Activated gamma-delta T cell treated with anti-CD3 and anti-CD28 coated beads, Interleukin-2, amount 50 U/mL, for 16 hours (primary cell): ENCODE measurements around the gene SHANK1.
"Not testable (repeated sequence)": the region's sequence is repeated elsewhere in the genome, so short reads cannot be mapped to it uniquely, and the experiment has no call there.

Experiments used
- DNase-seq: peaks from one replicate; pipeline ENCODE4 v3.0.0-alpha.2; 2020; ENCODE audit warnings: low read depth

Gene SHANK1

DNA sequence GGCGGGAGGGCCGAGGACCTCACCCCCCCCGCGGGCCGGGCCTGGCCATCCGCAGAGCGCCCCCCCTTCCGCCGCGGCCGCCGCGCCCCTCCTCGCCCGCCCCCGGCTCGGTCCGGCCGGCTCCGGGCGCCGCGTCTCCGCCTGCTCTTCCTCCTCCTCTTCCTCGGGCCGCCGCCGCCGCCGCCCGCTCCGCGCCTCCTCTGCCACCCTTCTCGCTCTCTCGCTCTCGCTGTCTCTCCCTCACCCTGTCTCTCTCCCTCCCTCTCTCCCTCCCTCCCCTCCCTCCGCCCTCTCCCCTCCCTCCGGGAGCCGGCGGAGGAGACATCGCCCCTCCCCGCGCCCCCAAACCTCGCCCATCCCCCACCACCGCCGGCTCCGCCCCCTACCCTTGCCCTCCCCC is at the start of gene SHANK1:
Gene SHANK1, minus strand, starts transcription at position 237 of the 400 bp plus-strand sequence. CDS start 2,883 bp downstream, outside the sequence.
- DNase-seq = no peak

DNA sequence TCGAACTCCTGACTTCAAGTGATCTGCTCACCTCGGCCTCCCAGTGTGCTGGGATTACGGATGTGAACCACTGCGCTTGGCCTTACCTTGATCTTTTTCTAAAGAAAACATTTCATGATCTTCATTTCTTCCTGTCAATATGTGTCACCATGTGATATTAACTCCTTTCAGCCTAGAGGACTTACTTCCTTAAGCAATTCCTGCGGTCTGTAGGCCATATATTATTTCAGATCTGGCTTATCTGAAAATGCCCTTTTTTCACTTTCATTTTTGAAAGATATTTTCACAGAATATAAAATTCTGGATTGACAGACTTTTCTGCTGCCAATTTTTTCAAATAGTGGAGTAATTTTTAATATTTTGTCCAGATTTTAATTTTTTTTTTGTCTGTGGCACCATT is 48.7 kb upstream of the SHANK1 start:
- no peak for DNase-seq

DNA sequence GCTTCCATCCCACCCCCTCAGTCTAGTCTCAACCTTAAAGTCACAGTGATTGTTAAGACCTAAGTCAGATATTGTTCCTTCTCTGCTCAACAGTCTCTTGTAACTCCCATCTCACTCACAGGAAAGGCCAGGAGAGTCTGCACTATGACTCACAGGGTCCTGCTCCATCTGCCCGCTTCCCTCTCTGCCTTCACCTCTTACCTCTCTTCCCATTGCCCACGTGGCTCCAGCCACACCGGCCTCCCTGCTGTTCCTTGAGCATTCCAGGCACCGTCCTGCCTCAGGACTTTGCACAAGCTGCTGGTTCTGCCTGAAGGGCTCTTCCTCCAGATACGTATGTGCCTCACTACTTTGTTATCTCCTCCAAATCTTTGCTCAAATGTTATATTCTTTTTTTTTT is 47.7 kb upstream of the SHANK1 start:
- not testable (repeated sequence) for DNase-seq

DNA sequence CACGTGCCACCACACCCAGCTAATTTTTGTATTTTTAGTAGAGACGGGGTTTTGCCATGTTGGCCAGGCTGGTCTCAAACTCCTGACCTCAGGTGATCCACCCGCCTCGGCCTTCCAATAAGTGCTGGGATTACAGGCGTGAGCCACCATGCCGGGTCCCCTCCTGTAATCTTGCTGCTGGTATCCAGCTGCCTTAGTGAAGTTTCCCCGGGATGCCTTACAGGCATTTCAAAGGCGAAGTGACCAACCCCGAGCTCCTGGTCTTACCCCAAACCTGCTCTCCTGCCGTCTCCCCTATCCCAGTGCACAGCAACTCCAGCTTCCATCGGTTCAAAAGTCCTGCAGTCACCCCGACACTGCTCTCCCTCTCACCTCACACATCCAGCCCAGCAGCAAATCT is 47.1 kb upstream of the SHANK1 start:
- DNase-seq = not testable (repeated sequence)

DNA sequence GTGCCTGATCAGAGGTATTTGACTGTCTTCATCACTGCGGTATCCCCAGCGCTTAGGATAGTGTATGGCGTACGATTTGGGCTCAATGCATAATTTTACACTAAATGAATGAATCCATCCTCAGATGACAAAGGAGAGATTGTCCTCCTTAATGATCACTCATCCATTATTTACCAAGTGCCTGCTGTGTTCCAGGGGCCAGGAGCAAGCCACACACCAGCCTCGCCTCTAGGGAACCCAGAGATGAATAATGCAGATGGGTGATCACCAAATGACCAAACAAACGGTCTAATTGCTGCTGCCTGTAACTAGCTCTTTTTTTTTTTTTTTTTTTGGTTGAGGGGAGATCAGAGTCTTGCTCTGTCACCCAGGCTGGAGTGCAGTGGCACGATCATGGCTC is 44.8 kb upstream of the SHANK1 start:
- DNase-seq = no peak

DNA sequence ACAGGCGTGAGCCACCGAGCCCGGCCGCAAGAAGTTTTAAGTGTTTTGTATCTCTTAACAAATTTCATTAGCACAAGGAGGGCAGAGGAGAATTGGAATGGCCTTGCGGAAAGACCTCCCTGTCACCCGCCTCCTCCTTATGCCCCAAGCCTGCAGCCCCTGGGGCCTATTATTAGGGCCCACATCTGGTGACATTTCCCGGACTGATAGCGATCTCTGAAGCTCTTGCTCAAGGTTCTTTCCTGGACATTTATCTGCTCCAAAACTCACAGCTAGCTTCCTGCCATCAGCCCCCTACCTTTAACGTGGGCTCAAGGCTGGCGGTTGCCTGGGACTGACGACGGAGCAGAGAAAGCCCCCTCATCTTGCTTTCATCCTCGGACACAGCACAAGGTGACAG is 43.9 kb upstream of the SHANK1 start:
- not testable (repeated sequence) for DNase-seq

DNA sequence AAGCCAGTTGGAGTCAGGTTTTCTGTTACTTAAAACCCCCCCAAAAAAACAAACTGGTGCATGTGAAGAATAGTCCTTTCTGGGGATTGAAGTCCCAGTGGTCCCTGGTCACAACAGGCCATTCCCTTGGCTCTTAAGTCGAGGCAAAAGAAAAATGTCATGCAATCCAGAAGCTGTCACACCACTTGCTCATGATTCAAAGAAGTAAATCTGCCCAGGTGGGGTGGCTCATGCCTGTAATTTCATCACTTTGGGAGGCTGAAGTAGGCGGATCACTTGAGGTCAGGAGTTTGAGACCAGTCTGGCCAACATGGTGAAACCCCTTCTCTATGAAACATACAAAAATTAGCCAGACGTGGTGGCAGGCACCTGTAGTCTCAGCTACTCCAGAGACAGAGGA is 41.9 kb upstream of the SHANK1 start:
- not testable (repeated sequence) for DNase-seq

DNA sequence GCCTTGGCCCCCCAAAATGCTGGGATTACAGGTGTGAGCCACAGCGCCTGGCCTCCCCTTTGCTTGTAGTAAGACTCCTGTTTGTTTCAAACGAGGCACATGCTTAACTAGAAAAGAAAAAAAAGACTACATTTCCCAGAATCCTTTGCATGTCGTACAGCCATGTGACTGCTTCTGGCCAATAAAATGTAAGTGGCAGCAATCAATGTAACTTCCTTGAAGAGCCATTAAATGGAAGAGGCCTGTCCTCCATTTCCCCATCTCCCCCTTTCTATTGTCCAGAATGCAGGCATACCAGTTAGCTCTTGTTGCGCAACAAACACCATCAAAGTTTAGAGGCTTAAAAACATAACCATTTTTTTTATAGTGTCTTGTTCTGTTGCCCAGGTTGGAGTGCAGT is 40.3 kb upstream of the SHANK1 start:
- no peak for DNase-seq

DNA sequence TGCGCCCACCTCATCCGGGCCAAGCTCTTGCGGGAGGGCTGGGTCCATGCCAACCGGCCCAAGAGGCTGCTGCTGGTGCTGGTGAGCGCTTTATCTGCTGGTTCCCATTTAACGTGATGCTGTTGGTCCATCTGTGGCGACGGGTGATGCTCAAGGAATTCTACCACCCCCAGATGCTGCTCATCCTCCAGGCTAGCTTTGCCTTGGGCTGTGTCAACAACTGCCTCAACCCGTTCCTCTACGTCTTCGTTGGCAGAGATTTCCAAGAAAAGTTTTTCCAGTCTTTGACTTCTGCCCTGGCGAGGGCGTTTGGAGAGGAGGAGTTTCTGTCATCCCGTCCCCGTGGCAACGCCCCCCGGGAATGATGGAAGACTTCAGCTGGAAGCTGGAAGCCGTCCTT is 39.5 kb upstream of the SHANK1 start:
- not testable (repeated sequence) for DNase-seq

DNA sequence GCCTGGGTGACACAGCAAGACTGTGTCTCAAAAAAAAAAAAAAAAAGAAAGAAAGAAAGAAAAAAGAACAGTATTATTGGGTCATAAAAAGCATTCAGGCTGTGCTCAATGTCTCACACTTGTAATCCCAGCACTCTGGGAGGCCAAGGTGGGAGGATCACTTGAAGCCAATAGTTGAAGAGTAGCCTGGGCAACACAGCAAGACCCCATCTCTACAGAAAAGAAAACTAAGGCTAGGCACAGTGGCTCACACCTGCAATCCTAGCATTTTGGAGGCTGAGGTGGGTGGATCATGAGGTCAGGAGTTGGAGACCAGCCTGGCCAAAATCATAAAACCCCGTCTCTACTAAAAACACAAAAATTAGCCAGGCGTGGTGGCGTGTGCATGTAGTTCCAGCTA is 38.0 kb upstream of the SHANK1 start:
- DNase-seq = not testable (repeated sequence)

DNA sequence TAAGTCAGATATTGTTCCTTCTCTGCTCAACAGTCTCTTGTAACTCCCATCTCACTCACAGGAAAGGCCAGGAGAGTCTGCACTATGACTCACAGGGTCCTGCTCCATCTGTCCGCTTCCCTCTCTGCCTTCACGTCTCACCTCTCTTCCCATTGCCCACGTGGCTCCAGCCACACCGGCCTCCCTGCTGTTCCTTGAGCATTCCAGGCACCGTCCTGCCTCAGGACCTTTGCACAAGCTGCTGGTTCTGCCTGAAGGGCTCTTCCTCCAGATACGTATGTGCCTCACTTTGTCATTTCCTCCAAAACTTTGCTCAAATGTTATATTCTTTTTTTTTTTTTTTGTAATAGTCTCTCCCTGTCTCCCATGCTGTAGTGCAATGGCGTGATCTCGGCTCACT is 36.6 kb upstream of the SHANK1 start:
- not testable (repeated sequence) for DNase-seq

DNA sequence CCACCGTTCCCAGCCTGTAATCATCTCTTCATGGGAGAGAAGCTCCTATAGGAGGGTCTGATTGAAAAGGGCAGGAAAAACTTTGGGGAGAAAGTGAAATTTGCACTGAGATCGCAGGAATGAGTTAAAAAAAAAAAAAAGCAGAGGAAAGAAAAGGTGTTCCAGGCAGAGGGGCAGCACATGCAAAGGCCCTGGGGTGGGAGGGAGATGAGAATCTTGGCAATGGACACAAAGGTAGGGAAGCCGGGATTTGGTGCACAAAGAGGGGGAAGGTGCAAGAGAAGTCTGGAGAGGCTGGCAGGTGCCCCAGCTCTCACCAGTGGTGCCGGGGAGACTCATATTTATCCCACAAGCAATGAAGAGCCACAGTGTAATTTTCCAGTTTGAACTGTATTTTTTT is 34.3 kb upstream of the SHANK1 start:
- DNase-seq = no peak

DNA sequence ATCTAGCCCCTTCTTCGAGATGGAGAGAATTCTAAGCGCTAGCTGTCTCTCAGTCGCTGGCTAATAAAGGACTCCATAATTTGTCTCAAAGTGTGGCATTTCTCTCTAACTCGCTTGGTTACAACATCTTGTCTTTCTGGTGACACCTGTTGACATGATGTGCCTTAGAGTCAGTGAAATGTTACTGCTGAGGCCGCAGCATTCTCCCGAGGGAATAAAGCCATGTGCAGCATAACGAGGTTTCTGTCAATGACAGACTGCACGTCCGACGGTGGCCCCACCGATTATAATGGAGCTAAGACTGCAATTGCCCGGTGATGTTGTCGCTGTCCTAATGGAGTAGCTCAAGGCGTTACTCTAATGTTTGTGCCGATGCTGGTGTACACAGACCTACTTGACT is 30.4 kb upstream of the SHANK1 start:
- no peak for DNase-seq

DNA sequence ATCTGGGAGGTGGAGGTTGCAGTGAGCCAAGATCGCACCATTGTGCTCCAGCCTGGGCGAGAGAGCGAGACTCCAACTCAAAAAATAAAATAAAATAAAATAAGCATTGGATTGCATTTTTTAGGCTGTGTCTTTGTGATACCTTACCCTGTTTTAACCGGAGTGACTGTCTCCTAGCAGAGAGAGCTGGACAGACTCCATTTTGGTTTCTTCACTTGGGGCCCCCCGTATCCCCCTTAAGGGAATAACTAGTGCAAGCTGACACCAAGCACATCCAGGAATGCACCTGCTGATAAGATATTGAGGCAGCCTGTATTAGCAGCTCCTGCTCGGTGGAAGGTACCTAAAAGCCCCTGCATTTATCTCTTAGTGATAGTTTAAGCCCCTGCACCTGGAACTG is 29.9 kb upstream of the SHANK1 start:
- no peak for DNase-seq

DNA sequence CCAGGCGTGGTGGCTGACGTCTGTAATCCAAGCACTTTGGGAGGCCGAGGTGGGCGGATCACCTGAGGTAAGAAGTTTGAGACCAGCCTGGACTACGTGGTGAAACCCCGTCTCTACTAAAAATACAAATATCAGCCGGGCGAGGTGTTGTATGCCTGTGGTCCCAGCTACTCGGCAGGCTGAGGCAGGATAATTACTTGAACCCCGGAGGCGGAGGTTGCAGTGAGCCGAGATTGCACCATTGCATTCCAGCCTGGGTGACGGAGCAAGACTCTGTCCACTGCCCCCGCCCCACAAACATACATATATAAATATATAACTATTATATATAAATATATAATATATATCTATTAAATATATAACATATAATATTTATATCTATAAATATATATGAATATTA is 27.5 kb upstream of the SHANK1 start:
- DNase-seq = not testable (repeated sequence)

DNA sequence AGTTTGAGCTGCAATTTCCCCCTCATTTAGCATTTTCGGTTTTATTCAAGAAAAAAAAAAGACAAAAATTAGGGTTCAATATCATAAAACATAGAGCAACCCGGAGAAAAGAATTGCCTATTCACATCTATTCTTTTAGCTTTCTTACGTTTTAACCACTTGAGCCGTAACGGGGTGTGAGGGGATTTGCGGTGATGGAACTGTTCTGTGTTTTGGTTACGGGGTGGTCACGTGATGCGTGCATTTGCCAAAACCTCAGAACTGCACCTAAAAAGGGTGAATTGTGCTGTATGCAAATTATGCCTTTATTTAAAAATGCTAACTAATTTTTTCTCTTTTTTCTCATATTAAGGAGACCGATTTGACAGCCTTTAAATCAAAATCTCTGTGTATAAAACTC is 25.6 kb upstream of the SHANK1 start:
- no peak for DNase-seq

DNA sequence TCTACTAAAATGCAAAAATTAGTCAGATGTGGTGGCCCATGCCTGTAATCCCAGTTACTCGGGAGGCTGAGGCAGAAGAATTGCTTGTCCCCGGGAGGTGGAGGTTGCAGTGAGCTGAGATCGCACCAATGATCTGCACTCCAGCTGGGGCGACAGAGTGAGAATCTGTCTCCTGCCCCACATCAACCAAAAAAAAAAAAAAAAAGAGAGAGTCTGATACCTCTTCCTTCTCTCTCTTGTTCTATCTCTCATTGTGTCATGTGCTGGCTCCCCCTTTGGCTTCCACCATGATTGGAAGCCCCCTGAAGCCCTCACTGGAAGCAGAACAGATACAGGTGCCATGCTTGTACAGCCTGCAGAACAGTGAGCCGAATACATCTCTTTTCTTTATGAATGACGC is 23.9 kb upstream of the SHANK1 start:
- no peak for DNase-seq

DNA sequence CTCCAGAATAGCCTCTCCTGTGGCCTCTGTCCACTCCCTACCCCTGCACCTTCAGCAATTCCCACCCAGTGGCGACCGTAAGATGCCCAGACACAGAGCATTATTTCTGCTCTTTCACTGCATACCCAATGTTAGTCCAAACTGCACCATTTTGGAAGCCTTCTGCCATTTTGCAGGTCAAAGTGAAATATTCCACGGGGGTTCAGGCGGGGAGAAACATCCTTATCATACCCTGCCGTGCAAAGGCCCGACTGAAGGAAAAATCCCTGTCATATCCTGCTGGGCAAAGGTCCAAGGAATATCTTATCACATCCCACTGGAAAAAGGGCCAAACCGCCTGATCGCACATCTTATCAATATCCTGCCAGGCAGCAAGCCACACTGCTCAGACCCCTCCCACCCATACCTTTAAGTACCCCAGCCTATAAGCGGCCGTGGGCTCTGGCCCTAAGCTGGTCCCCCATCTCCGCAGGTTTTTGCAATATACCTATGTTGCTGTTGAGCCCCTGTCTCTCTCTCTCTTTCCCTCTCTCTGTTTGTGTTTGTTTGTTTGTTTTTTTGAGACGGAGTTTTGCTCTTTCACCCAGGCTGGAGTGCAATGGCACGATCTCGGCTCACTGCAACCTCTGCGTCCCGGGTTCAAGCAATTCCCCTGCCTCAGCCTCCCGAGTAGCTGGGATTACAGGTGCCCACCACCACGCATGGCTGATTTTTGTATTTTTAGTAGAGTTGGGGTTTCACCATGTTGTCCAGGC is 21.8 kb upstream of the SHANK1 start:
- DNase-seq = no peak

DNA sequence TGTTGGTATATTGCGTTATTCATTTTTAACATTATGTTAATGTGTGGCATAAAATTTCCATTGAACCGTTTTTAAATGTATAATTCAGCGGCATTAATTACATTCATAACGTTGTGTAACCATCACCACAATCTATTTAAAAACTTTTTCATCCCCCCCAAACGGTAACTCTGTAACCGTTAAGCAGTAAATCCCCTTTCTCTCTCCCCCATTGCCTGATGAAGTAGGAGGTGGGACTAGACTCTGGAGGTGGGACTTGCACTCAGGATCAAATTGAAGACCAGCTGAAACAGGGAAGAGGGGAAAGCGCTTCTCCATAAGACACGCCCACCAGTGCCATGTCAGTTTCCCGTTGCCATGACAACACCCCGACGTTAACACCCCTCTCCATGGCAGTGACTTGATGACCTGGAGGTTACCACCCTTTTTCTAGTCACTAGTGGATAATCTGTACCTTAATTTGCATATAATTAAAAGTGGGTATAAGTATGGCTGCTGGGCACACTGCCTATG is 20.4 kb upstream of the SHANK1 start:
- DNase-seq = no peak

DNA sequence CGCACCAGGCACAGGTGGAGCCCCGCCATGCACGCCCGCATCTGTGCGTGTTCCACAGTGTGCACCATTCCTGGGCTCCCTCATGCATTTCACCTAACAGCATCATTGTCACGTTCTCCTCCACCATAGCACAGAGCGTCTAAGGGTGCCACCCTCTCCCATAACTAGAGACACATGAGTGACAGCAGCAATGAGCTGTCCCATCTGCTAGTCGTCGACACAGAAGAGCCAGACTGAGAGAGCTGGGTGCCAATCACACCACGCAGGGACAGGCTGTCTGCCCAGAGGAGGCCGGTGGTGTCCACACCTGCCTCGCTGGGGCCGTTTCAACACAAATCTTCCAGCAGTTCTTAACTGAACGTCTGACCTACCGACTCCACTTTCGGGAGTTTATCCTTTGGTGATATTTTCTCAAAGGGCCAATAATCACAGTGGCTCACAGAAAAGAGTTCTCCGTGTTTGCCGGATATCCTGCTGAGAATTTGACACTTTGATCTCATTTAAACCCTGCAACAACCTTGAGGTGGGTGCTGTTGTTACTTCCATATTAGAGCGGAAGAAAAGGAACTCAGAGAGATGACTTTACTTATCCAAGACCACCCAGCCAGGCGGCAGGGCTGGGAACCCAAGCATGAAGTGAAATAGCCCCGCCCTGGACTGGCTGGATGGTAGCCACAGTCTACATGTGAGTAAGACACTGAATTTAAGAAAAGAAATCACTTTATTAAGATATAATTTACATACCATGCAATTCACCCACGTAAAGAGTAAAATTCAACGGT is 19.7 kb upstream of the SHANK1 start:
- DNase-seq = no peak

DNA sequence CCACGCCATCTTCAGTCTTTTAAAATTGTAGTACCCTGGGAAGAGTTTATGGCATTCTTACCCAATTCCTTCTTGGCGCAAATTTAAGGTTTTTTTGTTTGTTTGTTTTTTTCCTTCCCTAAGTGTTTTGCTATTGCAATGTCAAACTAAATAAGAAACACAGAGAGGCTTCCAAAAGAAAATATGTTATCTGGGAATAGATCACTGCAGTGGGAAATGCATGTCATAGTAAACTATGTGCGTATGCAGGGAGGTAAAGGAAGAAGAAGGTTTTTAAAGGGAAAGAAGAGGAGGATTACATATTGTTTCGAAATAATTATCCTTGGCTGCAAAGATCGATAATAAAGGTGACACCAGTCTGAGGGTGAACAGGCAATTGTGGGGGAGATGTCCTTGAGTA is 16.7 kb upstream of the SHANK1 start:
- DNase-seq = no peak

DNA sequence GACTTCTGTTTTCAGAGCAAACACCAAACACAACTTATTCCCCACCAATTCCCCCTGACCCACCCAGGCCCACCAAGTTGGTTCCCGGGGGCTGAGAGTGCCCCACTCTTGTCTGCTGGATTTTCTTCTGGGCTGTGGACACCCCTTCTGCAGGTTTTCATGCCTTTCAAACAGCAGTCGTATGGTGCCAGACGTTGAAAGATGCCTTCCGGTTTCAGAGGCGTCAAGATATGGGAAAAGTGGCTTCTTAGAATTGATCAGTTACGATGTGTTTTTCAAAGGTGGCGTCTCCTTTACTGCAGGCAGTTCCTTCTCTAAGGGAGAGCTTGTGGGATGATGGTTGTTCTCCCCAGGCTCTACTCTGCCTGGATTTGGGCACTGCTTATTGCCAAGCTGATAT is 16.3 kb upstream of the SHANK1 start:
- no peak for DNase-seq

DNA sequence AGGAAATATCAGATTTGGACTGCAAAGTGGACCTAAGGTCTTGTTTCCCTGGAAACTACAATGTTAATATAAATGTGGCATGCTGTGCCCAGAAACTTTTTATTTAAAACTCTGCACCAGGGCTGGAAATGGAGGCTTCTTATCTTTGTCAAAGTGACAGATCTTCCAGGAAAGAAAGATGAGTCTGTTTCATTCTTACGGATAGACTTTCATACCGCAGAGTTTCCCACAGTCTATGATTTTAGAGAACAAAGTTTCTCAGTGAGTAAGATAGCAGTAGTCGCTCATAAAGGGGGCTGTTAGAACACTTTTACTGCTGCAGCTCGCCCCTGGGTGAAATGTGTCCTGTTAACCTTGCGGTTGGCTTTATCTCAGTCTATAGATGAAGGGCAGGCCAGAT is 10.3 kb upstream of the SHANK1 start:
- DNase-seq = no peak
